Non-pigmented ciliary epithelial cell (primary cell): Measurements from ENCODE around the gene ATP6AP1.

ENCODE experiments used
- DNase-seq: peaks from one replicate; pipeline ENCODE4 v3.0.0-alpha.2; 2010; ENCODE audit warnings: low read depth

ATP6AP1 gene

DNA sequence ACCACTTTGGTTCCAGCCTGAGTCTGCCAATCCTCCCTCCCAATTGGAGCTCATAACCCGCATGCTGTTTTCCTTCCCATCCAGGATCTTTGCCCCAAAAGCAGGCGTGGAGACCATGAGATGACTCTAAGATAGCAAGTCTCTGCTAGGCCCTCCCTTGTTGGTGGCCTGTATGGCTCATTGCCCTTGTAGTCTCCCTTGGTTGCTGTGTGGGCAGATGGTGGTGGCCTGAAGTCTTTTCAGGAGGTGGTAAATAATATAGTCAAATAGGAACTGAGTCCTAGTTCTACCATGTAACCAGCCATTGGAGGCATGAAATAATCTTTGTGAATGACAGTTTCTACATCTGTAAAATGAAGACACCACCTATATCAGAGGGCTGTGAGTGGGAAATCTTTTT lies 1.2 kb downstream of the ATP6AP1 start:
- no peak for DNase-seq

DNA sequence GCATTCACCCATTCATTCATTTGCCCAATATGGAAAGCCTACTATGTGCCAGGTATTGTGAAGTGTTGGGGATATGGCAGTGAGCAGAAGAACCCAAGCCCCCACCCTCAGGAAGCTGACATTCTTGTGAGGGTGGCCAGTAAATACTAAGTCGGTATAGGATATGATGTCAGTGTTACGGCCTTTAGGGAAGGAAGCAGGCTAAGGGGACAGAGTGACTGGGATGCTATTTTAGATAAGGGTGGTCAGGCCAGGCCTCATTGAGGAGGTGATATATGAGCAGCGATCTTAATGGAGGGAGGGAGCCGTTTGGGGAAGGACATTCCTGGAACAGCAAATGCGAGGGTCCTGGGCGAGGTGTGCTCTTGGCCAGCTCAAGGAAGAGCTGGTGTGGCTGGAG lies 2.0 kb downstream of the ATP6AP1 start:
- DNase-seq, result no peak

DNA sequence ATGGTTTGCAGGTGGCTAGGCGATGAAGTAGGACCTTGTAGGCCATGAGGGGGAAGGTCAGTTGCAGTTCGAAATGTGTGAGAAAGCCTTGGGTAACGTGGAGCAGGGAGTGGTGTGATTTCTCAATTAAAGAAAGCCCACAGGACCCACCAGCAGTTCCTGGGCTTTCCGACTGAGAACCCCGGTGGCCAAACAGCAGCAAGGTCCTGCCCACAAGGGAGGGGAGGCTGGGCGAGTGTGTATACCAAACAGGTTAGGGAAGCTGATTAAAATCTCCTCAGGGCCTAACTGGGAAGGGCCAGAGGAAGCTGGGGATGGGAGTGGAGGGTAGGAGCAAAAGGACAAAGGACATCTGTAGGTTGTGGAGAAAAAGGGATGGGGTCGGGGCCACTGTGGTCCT lies 2.4 kb downstream of the ATP6AP1 start:
- DNase-seq, result no peak

DNA sequence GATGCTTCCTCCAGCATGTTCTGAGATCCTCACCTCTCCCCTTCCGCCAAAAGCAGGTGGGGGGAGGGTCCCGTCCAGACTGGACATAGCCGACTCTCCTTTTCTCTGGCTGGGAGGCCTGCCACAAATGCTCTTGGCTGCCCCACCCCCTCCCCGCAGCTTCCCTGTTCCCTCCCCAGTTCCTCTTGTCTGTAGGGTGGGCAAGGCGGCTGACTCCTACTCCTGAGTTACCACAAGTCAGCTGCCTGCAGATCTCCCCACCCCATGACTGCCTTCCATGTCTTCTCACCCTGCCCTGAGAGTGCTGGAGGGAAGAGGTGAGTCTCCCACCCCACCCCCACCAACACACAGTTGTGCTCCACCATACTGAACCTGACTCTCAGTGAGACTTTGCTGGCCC lies 2.9 kb downstream of the ATP6AP1 start:
- no peak for DNase-seq

DNA sequence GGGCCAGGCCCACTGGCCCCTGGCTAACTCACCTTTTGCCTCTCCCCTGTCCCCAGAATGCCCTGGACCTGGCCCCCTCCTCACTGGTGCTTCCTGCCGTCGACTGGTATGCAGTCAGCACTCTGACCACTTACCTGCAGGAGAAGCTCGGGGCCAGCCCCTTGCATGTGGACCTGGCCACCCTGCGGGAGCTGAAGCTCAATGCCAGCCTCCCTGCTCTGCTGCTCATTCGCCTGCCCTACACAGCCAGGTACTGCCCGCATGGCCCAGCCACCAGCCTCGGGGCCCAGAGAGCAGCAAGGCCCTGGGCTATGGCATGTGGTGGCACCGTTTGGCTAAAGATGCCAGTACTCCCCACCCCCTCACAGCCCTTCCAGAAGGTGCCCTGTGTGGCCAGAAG lies 3.7 kb downstream of the ATP6AP1 start:
- DNase-seq, result no peak

DNA sequence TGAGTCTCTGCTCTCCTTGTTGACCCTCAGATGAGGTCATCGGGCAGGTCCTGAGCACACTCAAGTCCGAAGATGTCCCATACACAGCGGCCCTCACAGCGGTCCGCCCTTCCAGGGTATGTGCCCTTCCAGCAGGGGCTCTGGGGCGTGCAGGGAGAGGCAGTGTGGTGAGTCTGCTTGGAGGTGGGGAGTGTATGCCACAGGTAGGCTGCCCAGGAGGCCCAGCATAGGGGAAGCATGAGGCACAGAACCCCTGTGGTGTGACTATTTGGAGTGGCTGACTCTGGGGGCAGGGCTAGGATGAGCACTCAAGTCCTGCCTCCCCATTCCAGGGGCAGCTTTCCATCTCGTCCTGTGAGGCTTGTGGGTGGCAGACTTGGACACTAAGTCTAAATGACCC lies 5.1 kb downstream of the ATP6AP1 start:
- no peak for DNase-seq

DNA sequence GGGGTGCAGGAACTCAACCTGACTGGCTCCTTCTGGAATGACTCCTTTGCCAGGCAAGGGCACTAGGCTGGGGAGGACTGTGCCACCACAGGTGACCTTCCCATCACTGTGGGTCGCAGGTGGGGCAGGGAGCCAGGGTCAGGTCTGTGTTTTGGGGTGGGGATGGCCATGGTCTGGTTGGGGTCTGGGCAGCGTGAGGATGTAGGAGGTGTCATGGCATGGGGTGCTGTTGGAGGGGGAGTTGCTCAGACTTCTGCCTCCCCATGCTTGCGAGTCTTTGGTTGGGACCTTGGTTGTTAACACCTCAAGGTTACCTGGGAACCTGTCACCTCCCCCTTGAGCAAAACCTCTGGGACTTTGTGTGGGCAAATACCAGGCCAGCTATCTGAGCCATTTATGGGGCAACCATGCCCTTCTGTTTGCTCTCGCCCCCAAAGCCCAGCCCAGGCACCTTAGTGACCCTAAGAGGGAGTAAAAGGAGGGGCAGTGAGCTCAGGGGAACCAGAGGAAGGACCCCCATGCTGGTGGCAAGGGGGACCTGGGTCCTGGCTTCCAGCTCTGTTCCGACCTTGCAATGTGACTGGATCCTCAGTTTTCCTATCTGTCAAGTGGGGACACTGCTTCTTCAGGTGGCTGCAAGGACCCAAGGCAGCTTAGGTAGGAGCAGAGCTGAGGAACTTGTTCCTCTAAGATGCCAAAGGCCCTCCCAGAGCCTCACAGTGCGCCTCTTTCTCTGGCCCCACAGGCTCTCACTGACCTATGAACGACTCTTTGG lies 6.1 kb downstream of the ATP6AP1 start:
- no peak for DNase-seq

DNA sequence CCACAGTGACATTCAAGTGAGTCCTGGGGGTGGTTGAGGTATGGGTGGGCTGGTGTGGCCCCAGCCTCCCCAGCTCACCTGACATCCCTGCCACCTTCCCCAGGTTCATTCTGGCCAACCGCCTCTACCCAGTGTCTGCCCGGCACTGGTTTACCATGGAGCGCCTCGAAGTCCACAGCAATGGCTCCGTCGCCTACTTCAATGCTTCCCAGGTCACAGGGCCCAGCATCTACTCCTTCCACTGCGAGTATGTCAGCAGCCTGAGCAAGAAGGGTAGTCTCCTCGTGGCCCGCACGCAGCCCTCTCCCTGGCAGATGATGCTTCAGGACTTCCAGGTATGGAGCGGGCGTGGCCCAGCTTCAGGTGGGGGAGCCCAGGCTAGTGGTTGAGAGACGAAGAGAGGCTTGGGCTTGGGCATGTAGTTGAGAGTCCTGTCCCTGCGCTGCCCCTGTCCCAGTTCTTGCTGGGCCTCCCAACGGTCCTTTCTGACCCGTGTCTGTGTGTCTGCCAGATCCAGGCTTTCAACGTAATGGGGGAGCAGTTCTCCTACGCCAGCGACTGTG lies 6.8 kb downstream of the ATP6AP1 start:
- no peak for DNase-seq

DNA sequence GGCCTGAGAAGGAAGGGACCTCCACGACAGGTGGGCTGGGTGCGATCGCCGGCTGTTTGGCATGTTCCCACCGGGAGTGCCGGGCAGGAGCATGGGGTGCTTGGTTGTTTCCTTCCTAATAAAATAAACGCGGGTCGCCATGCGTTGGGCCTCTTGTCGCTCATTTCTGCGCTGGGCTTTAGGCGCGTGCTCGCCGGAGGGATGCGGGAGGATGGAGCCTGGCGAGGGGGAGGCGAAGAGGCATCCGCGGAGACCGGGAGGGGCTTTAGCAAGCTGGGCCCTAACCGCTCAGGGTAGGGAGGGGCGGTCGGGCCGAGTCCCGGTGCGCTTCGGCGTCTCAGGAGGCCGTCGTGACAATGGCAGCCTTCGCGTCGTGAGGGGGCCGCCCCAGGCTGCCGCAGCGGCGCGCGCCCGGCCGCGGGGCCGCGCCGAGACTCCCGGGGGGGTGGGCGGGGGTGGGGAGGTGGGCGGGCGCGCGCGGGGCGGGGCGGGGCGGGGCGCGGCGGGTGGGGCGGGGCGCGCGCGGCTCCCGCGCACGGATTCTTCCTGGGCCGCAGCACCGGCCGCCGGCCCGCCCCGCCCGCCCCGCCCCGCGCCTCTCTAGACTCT lies 8.0 kb downstream of the ATP6AP1 start:
- no peak for DNase-seq

DNA sequence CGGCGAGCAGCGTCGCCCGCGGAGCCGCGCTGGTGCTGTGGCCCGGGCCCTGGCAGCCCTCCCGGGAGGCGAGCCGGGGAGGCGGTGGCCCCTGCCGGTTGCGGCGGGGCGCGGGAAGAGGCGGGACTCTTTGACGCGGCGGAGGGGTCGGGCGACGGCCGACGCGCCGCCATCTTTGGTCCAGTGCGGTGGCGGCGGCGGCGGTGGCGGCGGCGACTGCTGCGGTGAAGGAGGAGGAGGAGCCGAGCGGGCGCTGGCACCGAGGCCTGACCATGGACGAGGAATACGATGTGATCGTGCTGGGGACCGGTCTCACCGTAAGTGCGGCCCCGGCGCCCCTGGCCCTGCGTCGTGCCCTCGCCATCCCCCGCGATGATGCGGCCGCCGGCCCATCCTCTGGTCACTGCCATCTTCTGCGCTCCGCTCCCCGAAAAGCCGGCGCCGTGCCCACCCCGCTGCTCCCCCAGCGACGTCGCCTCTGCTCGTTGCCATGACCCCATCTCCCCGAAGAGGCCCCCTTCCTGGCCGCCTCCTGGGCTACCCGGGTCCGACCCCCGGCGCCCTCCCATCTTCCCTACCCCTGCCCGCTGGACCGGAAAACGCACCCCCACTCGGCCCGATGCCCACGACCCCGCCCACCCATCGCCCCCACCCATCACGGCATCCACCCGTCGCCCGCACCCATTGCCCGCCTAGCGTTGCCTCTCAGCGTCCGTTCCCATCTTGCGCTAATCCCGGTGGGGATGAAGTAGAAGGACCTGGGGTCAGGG lies 8.7 kb downstream of the ATP6AP1 start, which contains the start of gene GDI1:
GDI1 (plus strand) TSS at position 172 of the 770 bp plus-strand sequence; CDS start at position 273, 101 bp downstream.
- no peak for DNase-seq

DNA sequence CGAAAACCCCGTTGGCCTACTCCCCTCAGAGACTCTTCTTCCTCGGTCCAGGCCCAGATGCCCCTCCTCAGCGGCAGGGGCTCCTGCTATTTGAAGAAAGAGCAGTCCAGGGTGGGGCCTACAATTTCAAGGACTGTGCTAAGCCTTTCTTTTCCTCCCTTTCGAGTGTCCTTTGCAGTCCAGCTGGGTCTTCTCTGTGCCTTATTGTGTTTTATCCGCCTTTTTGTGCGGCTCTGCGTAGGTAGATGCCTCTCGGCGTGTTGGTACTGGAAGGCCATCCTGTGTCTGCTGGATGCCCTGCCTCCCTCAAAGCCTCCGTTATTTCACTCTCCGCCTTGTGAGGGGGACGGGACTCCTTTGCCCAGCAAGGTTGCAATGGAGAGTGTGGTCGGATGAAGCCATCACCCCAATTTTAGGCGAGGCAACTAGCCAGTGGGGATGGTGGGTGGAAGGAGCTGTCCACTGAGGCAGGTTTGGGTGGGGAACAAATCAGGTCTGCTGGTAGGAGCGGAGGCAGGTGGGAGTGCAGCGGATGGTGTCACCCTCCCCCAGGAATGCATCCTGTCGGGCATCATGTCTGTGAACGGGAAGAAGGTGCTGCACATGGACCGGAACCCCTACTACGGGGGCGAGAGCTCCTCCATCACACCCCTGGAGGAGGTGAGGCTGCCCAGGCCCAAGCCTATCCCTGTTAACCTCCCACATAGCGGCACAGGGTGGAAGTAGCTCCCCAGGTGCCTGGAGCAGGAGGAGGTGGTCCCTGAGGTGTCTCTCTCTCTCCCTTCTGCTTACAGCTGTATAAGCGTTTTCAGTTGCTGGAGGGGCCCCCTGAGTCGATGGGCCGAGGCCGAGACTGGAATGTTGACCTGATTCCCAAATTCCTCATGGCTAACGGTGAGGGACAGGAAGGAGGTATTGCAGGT lies 9.8 kb downstream of the ATP6AP1 start:
- DNase-seq, result no peak

DNA sequence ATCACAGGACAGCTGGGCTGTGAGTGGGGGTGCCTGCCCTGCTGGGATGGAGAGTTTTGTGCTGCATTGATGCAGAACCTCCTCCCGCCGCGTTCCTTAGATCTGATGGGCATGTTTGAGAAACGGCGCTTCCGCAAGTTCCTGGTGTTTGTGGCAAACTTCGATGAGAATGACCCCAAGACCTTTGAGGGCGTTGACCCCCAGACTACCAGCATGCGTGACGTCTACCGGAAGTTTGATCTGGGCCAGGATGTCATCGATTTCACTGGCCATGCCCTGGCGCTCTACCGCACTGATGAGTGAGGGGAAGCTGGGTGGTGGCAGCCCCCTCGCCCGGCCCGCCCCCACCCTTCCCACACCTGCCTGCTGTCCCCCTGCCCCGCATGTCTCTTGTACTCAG lies 11.4 kb downstream of the ATP6AP1 start:
- no peak for DNase-seq

DNA sequence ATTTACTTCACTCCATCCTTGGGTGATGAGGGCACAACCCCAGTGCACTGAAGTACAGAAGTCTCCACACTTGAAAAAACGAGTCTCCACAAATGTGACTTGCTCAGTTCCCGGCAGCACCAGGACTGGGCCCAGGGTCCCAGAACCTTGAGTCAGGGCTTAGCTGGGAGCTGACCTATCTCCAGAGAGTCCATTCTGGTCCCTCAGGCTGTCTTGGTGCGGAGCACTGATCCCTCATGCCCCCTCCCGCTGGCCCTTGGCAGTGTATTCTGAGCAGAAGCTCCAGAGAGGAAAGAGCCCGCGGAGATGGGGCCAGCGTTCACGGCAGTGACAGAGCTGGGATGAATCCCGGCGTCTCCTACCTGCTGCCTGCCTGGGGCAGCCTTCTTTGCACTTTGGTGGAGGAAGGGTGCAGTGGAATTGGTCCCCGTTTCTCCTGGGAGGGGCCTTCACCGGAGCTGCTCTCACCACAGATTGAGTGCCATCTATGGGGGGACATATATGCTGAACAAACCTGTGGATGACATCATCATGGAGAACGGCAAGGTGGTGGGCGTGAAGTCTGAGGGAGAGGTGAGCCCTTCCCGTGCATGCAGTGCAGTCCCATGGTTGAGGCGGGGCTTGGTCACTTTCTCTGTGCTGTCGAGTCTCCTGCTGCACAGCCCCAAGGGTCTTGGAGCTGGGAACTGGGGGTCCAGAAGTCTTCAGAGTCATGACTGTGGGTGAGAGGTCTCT lies 12.3 kb downstream of the ATP6AP1 start:
- DNase-seq, result no peak

DNA sequence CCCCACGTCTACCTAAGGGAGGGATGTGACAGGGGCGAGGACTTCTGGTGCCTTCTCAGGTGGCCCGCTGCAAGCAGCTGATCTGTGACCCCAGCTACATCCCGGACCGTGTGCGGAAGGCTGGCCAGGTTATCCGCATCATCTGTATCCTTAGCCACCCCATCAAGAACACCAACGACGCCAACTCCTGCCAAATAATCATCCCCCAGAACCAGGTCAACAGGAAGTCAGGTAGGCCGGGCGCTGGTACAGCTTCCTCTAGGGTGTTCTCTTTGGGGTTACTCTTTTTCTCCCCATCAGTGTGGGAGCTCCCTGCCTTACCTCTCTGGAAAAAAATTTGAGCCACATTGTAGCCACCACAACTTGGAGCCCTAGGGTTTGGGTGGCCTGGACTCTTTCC lies 13.1 kb downstream of the ATP6AP1 start:
- no peak for DNase-seq

DNA sequence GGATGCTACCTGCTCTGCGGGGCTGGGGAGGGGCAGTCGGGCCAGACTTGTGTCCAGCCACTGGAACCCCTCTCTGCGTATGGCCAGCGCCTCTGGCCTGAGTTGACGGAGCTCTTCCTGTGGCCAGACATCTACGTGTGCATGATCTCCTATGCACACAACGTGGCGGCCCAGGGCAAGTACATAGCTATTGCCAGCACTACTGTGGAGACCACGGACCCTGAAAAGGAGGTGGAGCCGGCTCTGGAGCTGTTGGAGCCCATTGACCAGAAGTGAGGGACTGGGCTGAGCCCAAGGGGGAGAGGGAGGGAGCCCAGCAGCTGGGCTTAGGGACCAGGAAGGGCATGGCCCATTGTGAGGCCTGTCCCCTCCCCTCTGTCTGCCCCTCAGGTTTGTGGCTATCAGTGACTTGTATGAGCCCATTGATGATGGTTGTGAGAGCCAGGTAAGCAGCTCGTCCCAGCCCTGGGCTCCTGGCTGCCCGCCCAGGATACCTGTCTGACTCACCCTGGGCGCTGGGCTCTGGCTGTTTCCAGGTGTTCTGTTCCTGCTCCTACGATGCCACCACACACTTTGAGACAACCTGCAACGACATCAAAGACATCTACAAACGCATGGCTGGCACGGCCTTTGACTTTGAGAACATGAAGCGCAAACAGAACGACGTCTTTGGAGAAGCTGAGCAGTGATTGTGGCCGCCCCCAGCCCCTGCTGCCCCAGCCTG lies 13.7 kb downstream of the ATP6AP1 start:
- DNase-seq, result no peak

DNA sequence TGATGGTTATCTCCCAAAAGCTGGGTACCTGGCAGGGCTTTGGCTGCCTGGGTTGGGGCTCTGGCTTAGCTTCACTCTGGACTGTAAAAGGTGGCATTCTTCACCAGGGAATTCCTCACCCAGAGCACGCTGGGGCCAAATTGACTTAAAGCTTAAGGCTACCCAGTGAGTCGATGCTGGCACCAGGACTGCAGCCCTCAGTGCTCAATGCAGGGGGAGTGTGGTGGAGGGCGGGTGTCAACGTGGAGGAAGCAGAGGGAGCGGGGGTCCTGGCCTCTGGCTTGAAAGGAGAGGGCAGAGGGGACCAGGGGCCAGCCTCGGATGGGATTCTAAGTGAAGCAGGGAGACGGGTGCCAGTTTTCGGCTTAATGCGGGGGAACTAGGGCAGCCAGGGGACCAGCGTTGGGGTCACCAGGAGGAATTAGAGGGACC lies 15.0 kb downstream of the ATP6AP1 start:
- no peak for DNase-seq

DNA sequence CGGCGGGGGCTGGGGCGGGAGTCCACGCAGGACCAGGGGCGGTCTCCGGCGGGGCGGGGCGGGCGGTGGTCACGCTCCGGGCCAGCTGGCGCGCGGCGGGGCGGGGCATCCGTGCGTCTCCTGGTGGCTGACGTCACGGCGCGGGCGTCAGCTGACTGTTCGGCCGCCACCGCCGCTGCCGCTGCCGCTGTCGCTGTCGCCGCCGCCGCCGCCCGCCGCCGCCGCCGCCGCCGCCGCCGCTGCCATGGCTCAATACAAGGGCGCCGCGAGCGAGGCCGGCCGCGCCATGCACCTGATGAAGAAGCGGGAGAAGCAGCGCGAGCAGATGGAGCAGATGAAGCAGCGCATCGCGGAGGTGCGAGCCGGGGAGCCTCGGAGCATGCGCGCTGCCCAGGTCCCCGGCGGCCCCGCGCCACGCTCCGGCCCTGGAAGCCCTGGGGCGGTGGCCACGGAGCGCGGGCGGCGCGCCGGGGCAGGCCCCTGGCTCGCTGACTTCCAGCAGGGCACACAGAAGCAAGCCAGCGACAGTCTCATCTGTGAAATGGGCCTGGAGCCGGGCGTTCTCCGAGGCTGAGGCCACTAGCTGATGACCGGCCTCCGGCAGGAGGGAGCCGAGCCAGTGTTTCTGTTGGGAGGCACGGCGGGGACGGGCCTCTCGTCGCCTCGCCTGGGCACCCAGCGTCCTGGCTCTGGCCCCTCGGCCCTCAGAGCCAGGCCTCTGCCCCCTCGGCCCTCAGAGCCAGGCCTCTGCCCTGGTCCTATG lies 15.7 kb downstream of the ATP6AP1 start, which contains the start of gene FAM50A:
FAM50A (plus strand) TSS at position 150 of the 763 bp plus-strand sequence; CDS start at position 245, 95 bp downstream.
- DNase-seq, result no peak

DNA sequence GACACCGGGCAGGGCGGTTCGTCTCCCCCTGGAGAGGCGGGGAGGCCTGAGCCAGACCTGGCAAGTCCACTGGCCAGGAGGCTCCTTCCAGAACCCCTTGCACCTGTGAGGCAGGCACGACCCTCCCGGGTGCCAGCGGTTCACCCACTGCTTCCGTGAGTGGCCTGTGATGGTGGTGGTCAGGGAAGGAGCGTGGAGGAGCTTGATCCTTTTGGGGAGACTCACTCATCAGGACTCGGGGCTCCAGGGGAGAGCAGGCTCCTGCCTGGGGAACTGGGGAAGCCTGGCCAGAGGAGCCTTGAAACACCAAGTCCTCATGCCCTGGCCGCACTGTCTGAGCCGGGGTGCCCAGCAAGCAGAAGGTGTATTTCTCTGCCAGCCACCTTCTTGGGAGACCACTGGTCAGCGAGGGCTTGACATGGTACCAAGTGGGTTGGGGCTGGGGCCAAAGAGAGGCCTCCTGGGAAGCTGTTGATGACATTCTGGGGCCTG lies 16.3 kb downstream of the ATP6AP1 start:
- no peak for DNase-seq

DNA sequence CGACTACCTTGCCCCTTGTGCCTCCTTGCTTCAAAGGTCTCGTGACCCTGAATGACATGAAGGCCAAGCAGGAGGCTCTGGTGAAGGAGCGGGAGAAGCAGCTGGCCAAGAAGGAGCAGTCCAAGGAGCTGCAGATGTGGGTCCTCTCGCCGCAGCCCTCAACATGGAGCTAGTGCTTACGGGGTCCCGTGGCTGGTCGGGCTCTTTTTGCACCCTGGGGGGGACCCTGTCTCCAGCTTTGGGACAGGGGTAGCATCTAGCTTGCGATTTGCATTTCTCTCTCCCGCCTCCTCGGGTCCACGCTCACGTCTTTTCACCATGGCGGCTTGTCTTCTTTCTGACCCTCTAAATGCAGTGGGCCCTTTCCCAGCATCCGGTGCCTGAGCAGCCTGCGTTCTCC lies 17.3 kb downstream of the ATP6AP1 start:
- DNase-seq, result no peak
